HepG2 (cell line): ENCODE data around the gene JPT1. TPM values are rescaled to one million over a fixed set of nuclear protein-coding genes. Genes with fewer than 3 reads are reported as not detected.

ENCODE experiments used
- BRCA1 ChIP-seq: sonication (generic); formaldehyde crosslinking; IDR thresholded peaks from 2 replicates; pipeline ENCODE4 v1.4.0; 2020; ENCODE audit warnings: missing genetic modification reagents
- BRD4 ChIP-seq: sonication (generic); formaldehyde crosslinking; IDR thresholded peaks from 2 replicates; pipeline ENCODE4 v1.4.0; 2020; ENCODE audit warnings: missing genetic modification reagents
- GFI1 ChIP-seq: sonication (generic); formaldehyde crosslinking; IDR thresholded peaks from 2 replicates; pipeline ENCODE4 v1.5.0; 2020; ENCODE audit warnings: missing genetic modification reagents, mild to moderate bottlenecking, borderline replicate concordance
- JUN ChIP-seq: sonication (generic); formaldehyde crosslinking; IDR thresholded peaks from 2 replicates; pipeline ENCODE4 v1.4.0; 2020; ENCODE audit warnings: mild to moderate bottlenecking, missing genetic modification reagents
- KAT2B ChIP-seq: fragments of 150-350 bp; IDR thresholded peaks from 2 replicates; pipeline ENCODE4 v1.6.1; 2014; ENCODE audit warnings: low read depth, low read length, borderline replicate concordance
- MIER3 ChIP-seq: IDR thresholded peaks from 2 replicates; pipeline ENCODE4 v1.6.1; 2016; ENCODE audit warnings: missing compliant biosample characterization, borderline replicate concordance
- NFIC ChIP-seq: IDR thresholded peaks from 2 replicates; pipeline ENCODE4 v1.6.1; 2012; ENCODE audit warnings: mild to moderate bottlenecking, low read length, inconsistent platforms
- ZFP41 ChIP-seq: sonication (generic); formaldehyde crosslinking; IDR thresholded peaks from 2 replicates; pipeline ENCODE4 v1.4.0; 2020; ENCODE audit warnings: mild to moderate bottlenecking, missing genetic modification reagents, borderline replicate concordance
- ZNF256 ChIP-seq: sonication (generic); formaldehyde crosslinking; conservative IDR thresholded peaks from 2 replicates; pipeline ENCODE4 v1.4.0; 2020; ENCODE audit warnings: missing genetic modification reagents
- ZNF274 ChIP-seq: sonication (generic); formaldehyde crosslinking; IDR thresholded peaks from 2 replicates; pipeline ENCODE4 v1.5.1; 2020; ENCODE audit warnings: mild to moderate bottlenecking, missing genetic modification reagents
- ZNF543 ChIP-seq: sonication (generic); formaldehyde crosslinking; IDR thresholded peaks from 2 replicates; pipeline ENCODE4 v1.4.0; 2020; ENCODE audit warnings: mild to moderate bottlenecking, missing genetic modification reagents
- ZNF644 ChIP-seq: IDR thresholded peaks from 2 replicates; pipeline ENCODE4 v1.6.1; 2016; ENCODE audit warnings: low read depth
- ZNF775 ChIP-seq: sonication (generic); formaldehyde crosslinking; IDR thresholded peaks from 2 replicates; pipeline ENCODE4 v1.4.0; 2020; ENCODE audit warnings: missing genetic modification reagents, mild to moderate bottlenecking, moderate library complexity, borderline replicate concordance
- ZNF776 ChIP-seq: sonication (generic); formaldehyde crosslinking; IDR thresholded peaks from 2 replicates; pipeline ENCODE4 v1.4.0; 2020; ENCODE audit warnings: mild to moderate bottlenecking, missing genetic modification reagents
- ZSCAN30 ChIP-seq: sonication (generic); formaldehyde crosslinking; IDR thresholded peaks from 2 replicates; pipeline ENCODE4 v1.5.0; 2020; ENCODE audit warnings: mild to moderate bottlenecking, missing genetic modification reagents
- polyA plus RNA-seq, 8 experiments: library from polyadenylated mRNA; depleted of rRNA in 3 of 8; stranded (reverse) in 7 of 8; unstranded in 1 of 8; fragments of >200 nt; fragmentation: Illumina TruSeq in 4 of 8; extraction: Trizol in 4 of 8; gene quantifications; 2 replicates each; pipeline versions ENCODE4 v1.2.1 to v1.2.3, GENCODE V29; 2011 to 2016; ENCODE audit warnings: low read depth in 4 of 8, missing spikeins in 1 of 8, mixed read lengths in 1 of 8; ENCODE audit not compliant: insufficient read depth in 1 of 8
- total RNA-seq, 5 experiments: library from RNA; depleted of rRNA; stranded (reverse); fragments of >200 nt; fragmentation: Illumina TruSeq; extraction: Trizol; gene quantifications; 2 replicates each; pipeline ENCODE4 v1.2.3, GENCODE V29; 2016; ENCODE audit warnings: low read depth in 1 of 5
- TF ChIP-seq, protein P1 (sequence below): sonication (generic); formaldehyde crosslinking; IDR thresholded peaks from 2 replicates; pipeline ENCODE4 v1.5.1; 2020; ENCODE audit warnings: missing genetic modification reagents, mild to moderate bottlenecking, borderline replicate concordance
- TF ChIP-seq, protein P2 (sequence below): sonication (generic); formaldehyde crosslinking; IDR thresholded peaks from 2 replicates; pipeline ENCODE4 v1.9.0; 2021; ENCODE audit warnings: missing genetic modification reagents, borderline replicate concordance
- TF ChIP-seq, protein P3 (sequence below): sonication (generic); formaldehyde crosslinking; IDR thresholded peaks from 2 replicates; pipeline ENCODE4 v1.4.0; 2020; ENCODE audit warnings: missing genetic modification reagents
- TF ChIP-seq, protein P4 (sequence below): sonication (generic); formaldehyde crosslinking; IDR thresholded peaks from 2 replicates; pipeline ENCODE4 v1.4.0; 2020; ENCODE audit warnings: low read depth, mild to moderate bottlenecking, missing genetic modification reagents
- TF ChIP-seq, protein P5 (sequence below): sonication (generic); formaldehyde crosslinking; conservative IDR thresholded peaks from 2 replicates; pipeline ENCODE4 v1.4.0; 2020; ENCODE audit warnings: missing genetic modification reagents
- TF ChIP-seq, protein P6 (sequence below): sonication (generic); formaldehyde crosslinking; IDR thresholded peaks from 2 replicates; pipeline ENCODE4 v1.8.0; 2022; ENCODE audit warnings: mild to moderate bottlenecking, missing genetic modification reagents, borderline replicate concordance
- TF ChIP-seq, protein P7 (sequence below): sonication (generic); formaldehyde crosslinking; IDR thresholded peaks from 2 replicates; pipeline ENCODE4 v1.8.1; 2023; ENCODE audit warnings: missing genetic modification reagents, mild to moderate bottlenecking, borderline replicate concordance

The JPT1 gene
- total and polyA plus RNA-seq, 2 of the 13 experiments (the other 11 are each of a cell fraction or from before 2014, with no cell fraction given), result 43.3 to 256 TPM

DNA sequence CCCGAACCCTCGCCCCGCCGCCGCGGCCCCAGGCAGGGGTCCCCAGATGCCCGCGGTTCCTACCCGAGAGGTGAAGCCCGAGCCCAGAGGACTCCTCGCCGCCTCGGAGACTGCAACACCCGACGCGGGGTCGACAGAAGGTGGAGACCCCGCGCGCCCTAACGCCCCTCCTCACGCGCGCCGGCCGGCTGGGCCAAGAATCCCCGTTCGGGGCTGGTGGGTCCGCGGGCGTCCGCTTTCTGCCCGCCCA is 27.9 kb upstream of the JPT1 start (continued):
- TF ChIP-seq ZNF775, result no peak
- TF ChIP-seq BRD4 (CRISPR knock-in tag), result no peak
- TF ChIP-seq ZNF776 (CRISPR knock-in tag), result peak; percentile 73; the same call in 1 of the 2 replicates
- TF ChIP-seq JUN, result peak; percentile 32; the same call in 1 of the 2 replicates
- TF ChIP-seq, protein P1, sequence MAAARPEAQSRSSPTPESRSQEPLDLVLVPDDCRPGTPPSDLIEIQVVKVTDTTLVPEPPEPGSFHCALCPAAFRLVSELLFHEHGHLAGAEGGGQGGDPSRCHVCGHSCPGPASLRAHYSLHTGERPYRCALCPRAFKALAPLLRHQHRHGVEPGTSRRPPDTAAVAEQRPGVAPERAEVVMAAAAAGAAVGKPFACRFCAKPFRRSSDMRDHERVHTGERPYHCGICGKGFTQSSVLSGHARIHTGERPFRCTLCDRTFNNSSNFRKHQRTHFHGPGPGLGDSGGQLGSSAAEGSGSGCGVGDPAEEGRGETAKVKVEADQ, result 0 out of 2 replicates have a peak, but pooled peaks have one; percentile 39
- TF ChIP-seq, protein P2, sequence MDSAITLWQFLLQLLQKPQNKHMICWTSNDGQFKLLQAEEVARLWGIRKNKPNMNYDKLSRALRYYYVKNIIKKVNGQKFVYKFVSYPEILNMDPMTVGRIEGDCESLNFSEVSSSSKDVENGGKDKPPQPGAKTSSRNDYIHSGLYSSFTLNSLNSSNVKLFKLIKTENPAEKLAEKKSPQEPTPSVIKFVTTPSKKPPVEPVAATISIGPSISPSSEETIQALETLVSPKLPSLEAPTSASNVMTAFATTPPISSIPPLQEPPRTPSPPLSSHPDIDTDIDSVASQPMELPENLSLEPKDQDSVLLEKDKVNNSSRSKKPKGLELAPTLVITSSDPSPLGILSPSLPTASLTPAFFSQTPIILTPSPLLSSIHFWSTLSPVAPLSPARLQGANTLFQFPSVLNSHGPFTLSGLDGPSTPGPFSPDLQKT (CRISPR knock-in tag), result no peak
- TF ChIP-seq, protein P3, sequence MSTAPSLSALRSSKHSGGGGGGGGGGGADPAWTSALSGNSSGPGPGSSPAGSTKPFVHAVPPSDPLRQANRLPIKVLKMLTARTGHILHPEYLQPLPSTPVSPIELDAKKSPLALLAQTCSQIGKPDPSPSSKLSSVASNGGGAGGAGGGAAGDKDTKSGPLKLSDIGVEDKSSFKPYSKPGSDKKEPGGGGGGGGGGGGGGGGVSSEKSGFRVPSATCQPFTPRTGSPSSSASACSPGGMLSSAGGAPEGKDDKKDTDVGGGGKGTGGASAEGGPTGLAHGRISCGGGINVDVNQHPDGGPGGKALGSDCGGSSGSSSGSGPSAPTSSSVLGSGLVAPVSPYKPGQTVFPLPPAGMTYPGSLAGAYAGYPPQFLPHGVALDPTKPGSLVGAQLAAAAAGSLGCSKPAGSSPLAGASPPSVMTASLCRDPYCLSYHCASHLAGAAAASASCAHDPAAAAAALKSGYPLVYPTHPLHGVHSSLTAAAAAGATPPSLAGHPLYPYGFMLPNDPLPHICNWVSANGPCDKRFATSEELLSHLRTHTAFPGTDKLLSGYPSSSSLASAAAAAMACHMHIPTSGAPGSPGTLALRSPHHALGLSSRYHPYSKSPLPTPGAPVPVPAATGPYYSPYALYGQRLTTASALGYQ (CRISPR knock-in tag), result no peak
- TF ChIP-seq ZSCAN30 (CRISPR knock-in tag), result no peak; the same call in 1 of the 2 replicates
- TF ChIP-seq, protein P4, sequence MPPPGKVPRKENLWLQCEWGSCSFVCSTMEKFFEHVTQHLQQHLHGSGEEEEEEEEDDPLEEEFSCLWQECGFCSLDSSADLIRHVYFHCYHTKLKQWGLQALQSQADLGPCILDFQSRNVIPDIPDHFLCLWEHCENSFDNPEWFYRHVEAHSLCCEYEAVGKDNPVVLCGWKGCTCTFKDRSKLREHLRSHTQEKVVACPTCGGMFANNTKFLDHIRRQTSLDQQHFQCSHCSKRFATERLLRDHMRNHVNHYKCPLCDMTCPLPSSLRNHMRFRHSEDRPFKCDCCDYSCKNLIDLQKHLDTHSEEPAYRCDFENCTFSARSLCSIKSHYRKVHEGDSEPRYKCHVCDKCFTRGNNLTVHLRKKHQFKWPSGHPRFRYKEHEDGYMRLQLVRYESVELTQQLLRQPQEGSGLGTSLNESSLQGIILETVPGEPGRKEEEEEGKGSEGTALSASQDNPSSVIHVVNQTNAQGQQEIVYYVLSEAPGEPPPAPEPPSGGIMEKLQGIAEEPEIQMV (CRISPR knock-in tag), result peak; percentile 40; the same call in 1 of the 2 replicates
- TF ChIP-seq, protein P5, sequence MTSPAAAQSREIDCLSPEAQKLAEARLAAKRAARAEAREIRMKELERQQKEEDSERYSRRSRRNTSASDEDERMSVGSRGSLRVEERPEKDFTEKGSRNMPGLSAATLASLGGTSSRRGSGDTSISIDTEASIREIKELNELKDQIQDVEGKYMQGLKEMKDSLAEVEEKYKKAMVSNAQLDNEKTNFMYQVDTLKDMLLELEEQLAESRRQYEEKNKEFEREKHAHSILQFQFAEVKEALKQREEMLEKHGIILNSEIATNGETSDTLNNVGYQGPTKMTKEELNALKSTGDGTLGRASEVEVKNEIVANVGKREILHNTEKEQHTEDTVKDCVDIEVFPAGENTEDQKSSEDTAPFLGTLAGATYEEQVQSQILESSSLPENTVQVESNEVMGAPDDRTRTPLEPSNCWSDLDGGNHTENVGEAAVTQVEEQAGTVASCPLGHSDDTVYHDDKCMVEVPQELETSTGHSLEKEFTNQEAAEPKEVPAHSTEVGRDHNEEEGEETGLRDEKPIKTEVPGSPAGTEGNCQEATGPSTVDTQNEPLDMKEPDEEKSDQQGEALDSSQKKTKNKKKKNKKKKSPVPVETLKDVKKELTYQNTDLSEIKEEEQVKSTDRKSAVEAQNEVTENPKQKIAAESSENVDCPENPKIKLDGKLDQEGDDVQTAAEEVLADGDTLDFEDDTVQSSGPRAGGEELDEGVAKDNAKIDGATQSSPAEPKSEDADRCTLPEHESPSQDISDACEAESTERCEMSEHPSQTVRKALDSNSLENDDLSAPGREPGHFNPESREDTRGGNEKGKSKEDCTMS (CRISPR knock-in tag), result no peak
- no peak for TF ChIP-seq ZFP41 (CRISPR knock-in tag)
- TF ChIP-seq ZNF274 (CRISPR knock-in tag), result no peak
- no peak for TF ChIP-seq KAT2B
- no peak for TF ChIP-seq MIER3 (CRISPR knock-in tag)
- TF ChIP-seq GFI1 (CRISPR knock-in tag), result 0 out of 2 replicates have a peak, but pooled peaks have one; percentile 25
- TF ChIP-seq, protein P6, sequence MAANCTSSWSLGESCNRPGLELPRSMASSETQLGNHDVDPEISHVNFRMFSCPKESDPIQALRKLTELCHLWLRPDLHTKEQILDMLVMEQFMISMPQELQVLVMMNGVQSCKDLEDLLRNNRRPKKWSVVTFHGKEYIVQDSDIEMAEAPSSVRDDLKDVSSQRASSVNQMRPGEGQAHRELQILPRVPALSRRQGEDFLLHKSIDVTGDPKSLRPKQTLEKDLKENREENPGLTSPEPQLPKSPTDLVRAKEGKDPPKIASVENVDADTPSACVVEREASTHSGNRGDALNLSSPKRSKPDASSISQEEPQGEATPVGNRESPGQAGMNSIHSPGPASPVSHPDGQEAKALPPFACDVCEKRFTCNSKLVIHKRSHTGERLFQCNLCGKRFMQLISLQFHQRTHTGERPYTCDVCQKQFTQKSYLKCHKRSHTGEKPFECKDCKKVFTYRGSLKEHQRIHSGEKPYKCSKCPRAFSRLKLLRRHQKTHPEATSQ (CRISPR knock-in tag), result no peak
- TF ChIP-seq ZNF256 (CRISPR knock-in tag), result no peak
- no peak for TF ChIP-seq NFIC
- TF ChIP-seq, protein P7, sequence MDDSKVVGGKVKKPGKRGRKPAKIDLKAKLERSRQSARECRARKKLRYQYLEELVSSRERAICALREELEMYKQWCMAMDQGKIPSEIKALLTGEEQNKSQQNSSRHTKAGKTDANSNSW (CRISPR knock-in tag), result no peak
- TF ChIP-seq ZNF644 (CRISPR knock-in tag), result no peak
- TF ChIP-seq BRCA1 (CRISPR knock-in tag), result no peak
- TF ChIP-seq ZNF543 (CRISPR knock-in tag), result peak; percentile 68; the same call in 1 of the 2 replicates
